Measurements from ENCODE around the gene VTN.

The VTN gene

GRCh38 chr17:28371245-28372202 is 1.4 kb upstream of the VTN start, which contains the start of gene SARM1:
Gene SARM1, plus strand, starts transcription at chr17:28371694. Its CDS starts 339 bp downstream, at chr17:28372033.
- Histone ChIP-seq H3F3A (ENCODE audit: insufficient read depth, low read length) (no peaks in the 10 kb centered on the region; the same call in 1 of the 2 replicates), H3K4me3 (ENCODE audit: low read depth, low read length, poor library complexity, severe bottlenecking) (peak within 1 kb of the TSS; percentile 59), H2AFZ (ENCODE audit: low read length) (no peak within 1 kb of the TSS), H4K20me1 (ENCODE audit: insufficient read depth, low read length) (no peaks in the 10 kb centered on the region), H3K79me2 (ENCODE audit: insufficient read depth, low read length) (no peaks in the 10 kb centered on the region), H3K4me2 (ENCODE audit: low read length) (peak within 1 kb of the TSS; percentile 69), H3K9me2 (ENCODE audit: low read depth, low read length) (no peaks in the 10 kb centered on the region), H3K9me3 (ENCODE audit: low read length) (no peaks in the 10 kb centered on the region), H3K27ac (ENCODE audit: low read depth, low read length, poor library complexity, severe bottlenecking) (no peak within 1 kb of the TSS), H3K9ac (ENCODE audit: low read length) (peak within 1 kb of the TSS; percentile 13; the same call in 1 of the 2 replicates), H3K36me3 (ENCODE audit: insufficient read depth, low read length) (no peaks in the 10 kb centered on the region), H3K4me1 (ENCODE audit: insufficient read depth, low read length, severe bottlenecking) (peaks cover 15% of the 10 kb centered on the region), H3K27me3 (ENCODE audit: insufficient read depth, low read length) (peaks cover 4% of the 10 kb centered on the region; the same call in 1 of the 2 replicates)
- TF ChIP-seq CTCF (IDR thresholded peaks at IDR 0.05; ENCODE audit: low read length), result no peak
- TF ChIP-seq EZH2 (IDR thresholded peaks at IDR 0.05; ENCODE audit: borderline replicate concordance, low read length), result no peak

GRCh38 chr17:28370744-28371103 is 617 bp upstream of the VTN start:
- no peaks in the 10 kb centered on the region for H3K9me2 ChIP-seq (ENCODE audit: low read depth, low read length)

GRCh38 chr17:28369684-28370034 is 448 bp downstream of the VTN start:
- H3K4me3 ChIP-seq (ENCODE audit: low read depth, low read length, poor library complexity, severe bottlenecking), result no peak overlapping the region
- no peak for TF ChIP-seq CTCF (IDR thresholded peaks at IDR 0.05; ENCODE audit: low read length)
- TF ChIP-seq EZH2 (IDR thresholded peaks at IDR 0.05; ENCODE audit: borderline replicate concordance, low read length), result no peak
- no peaks in the 10 kb centered on the region for H3K36me3 ChIP-seq (ENCODE audit: insufficient read depth, low read length)
- H3K27me3 ChIP-seq (ENCODE audit: insufficient read depth, low read length), result peaks cover 4% of the 10 kb centered on the region; the same call in 1 of the 2 replicates
- no peak overlapping the region for H3K9ac ChIP-seq (ENCODE audit: low read length)
- no peaks in the 10 kb centered on the region; the same call in 1 of the 2 replicates for H3F3A ChIP-seq (ENCODE audit: insufficient read depth, low read length)
- H4K20me1 ChIP-seq (ENCODE audit: insufficient read depth, low read length), result no peaks in the 10 kb centered on the region
- no peaks in the 10 kb centered on the region for H3K9me2 ChIP-seq (ENCODE audit: low read depth, low read length)
- no peak overlapping the region for H3K4me2 ChIP-seq (ENCODE audit: low read length)
- no peak overlapping the region for H2AFZ ChIP-seq (ENCODE audit: low read length)
- no peaks in the 10 kb centered on the region for H3K9me3 ChIP-seq (ENCODE audit: low read length)
- H3K79me2 ChIP-seq (ENCODE audit: insufficient read depth, low read length), result no peaks in the 10 kb centered on the region
- H3K4me1 ChIP-seq (ENCODE audit: insufficient read depth, low read length, severe bottlenecking), result peaks cover 15% of the 10 kb centered on the region
- H3K27ac ChIP-seq (ENCODE audit: low read depth, low read length, poor library complexity, severe bottlenecking), result no peak overlapping the region

More at GRCh38 chr17:28370744-28371103, 617 bp upstream of the VTN start:
- TF ChIP-seq CTCF (IDR thresholded peaks at IDR 0.05; ENCODE audit: low read length), result no peak
- Histone ChIP-seq H3K4me3 (ENCODE audit: low read depth, low read length, poor library complexity, severe bottlenecking) (peak overlapping the region; percentile 59), H2AFZ (ENCODE audit: low read length) (no peak overlapping the region), H4K20me1 (ENCODE audit: insufficient read depth, low read length) (no peaks in the 10 kb centered on the region), H3K79me2 (ENCODE audit: insufficient read depth, low read length) (no peaks in the 10 kb centered on the region), H3K9ac (ENCODE audit: low read length) (no peak overlapping the region), H3K36me3 (ENCODE audit: insufficient read depth, low read length) (no peaks in the 10 kb centered on the region), H3K4me1 (ENCODE audit: insufficient read depth, low read length, severe bottlenecking) (peaks cover 15% of the 10 kb centered on the region), H3K4me2 (ENCODE audit: low read length) (peak overlapping the region; percentile 69; the same call in 1 of the 2 replicates), H3F3A (ENCODE audit: insufficient read depth, low read length) (no peaks in the 10 kb centered on the region; the same call in 1 of the 2 replicates), H3K27ac (ENCODE audit: low read depth, low read length, poor library complexity, severe bottlenecking) (no peak overlapping the region), H3K27me3 (ENCODE audit: insufficient read depth, low read length) (peaks cover 4% of the 10 kb centered on the region; the same call in 1 of the 2 replicates), H3K9me3 (ENCODE audit: low read length) (no peaks in the 10 kb centered on the region)

All from OCI-LY1 (cell line).